HG03469 (cell line): ENCODE results near the gene LONRF2.
"Not testable (repeated sequence)": the region's sequence is repeated elsewhere in the genome, so short reads cannot be mapped to it uniquely, and the experiment has no call there.

Source experiments
- ATAC-seq: cut with Tn5 transposase; IDR thresholded peaks from one replicate; pipeline ENCODE4 v1.9.1; 2021; ENCODE audit warnings: mild to moderate bottlenecking, moderate library complexity, moderate number of reproducible peaks; ENCODE audit not compliant: unreplicated experiment

LONRF2 gene

DNA sequence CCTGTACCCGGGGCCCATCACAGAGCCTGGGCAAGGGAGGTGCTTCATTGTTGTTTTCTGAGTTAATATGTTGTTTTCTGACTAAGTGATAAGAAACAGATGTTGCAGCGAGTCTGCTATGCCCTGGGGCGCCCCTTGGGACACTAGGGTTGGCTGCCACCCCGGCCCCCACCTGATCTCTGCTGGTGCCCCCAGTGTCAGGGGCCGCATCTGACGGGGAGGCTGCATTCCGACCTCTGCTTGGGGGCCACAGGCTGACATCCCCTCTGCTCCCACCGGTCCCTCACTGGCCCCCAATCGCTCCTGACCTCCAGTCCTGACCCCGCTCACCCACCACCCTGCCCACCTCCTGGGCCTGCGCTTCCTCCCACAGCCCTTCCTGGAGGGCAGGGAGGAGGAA is 65.9 kb downstream of the LONRF2 start:
- no peak for ATAC-seq

DNA sequence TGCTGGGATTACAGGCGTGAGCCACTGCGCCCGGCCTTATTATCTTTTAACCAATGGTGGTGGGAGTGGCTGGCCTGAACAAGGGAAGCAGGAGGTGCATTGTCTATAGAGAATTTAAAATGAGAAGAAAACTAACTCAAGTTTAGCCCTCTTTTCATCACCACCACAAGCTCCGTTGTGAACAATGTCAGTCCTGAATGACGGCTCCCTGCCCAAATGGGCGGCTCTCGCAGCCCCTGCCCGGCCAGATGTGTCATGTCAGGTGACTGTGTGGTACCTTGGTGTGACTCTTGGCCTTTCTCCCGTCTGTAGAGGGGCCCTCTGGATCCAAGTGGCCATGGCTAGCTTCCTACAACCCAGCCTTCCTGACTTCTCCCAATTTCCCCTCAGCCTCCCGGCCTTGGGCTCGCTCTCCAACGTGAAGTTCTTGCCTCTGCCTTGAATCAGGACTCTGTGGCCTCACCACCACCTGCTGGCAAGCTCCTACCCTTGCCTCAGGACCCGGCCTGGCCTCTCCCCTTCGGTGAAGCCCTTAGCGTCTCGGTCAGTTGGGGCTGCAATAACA is 67.6 kb downstream of the LONRF2 start:
- ATAC-seq: no peak

DNA sequence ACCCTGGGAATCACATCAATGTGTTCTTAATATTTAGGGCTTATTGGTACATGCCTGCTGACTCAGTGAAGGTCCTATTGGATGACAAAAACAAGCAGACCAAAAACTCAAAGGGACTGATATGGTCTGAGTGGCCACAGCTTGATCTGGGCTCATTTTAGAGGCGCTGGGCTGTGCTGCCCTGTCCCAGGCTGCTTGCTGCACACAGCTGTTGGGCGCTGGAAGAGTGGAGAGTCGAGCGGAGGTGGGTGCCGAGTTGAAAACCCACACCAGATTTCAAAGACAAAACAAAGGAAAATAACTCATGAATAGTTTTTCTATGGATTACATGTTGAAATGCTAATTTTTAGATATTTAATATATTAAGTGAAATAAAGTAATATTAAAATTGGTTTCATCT is 68.5 kb downstream of the LONRF2 start:
- no peak for ATAC-seq

DNA sequence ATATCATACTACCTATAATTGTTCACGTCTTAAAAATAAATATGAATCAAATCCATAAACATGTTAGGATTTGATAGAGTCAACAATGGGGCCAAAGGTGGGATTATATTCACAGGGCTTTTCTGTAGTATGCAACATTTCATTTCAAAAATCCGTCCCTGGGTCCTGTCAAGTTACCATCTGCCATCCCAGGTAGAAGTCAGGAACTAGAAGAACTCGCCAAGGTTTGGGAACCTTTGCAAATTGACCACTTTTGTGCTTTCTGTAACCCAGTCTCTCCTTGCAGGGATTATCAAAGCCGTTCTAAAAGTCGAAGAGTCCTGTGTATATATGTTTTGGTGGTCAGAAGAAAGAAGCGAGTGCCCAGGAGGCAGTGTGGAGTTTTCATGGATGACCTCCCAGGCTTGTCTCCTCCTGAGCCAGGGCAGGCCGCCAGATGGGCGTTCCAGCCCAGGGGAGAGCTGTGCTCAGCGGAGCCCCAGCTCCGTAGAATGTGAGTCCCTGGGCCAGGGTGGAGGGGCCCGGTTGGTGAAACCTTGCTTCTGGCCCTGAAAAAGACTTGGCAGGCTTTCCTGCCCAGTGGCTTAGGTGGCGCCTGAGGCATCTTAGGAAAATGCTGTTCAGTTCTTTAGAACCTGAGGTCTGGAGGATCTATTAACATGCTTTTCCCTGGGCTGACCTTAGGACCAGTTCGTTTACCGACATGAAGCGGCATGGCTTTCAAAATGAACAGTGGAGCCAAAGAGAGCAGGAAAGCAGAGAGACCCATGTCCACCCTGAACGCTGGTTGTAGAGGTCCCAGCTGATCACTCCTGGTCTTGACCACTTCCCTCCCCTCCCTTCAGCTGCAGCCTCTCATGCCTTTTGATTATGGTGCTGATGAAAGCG is 69.2 kb downstream of the LONRF2 start:
- ATAC-seq: no peak

DNA sequence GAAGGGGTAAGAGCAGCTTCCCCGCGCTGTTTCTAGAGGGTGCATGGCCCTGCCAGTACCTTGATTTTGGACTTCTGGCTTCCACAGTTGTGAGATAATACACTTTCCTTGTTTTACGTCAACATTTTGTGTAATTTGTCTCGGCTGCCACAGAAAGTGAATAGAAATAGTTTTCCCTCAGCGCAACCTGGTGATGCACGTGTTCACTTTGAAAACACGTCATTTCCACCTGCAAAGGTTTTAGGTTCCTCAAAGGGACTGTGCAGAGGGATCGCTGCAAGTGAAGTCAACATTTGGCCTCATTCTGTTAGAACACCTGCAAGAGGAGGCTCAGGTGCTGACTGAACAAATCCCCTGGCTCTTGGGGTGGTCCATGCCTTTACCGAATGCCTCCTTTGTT is 71.7 kb downstream of the LONRF2 start:
- ATAC-seq: no peak

DNA sequence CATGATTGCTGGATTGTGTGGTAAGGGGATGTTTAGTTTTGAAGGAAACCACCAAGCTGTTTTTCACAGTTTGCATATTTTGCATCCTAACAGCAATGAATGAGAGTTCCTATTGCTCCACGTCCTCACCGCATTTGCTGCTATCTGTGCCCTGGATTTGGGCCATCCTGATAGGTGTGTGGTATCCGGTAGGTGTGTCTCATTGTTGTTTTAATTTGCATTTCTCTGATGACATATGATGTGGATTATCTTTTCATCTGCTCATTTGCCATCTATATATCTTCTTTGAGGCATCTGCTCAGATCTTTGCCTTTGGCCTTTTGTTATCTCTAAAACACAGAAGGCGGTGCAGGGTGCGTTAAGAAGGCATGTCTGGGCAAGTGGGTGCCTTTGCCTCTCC is 73.3 kb downstream of the LONRF2 start:
- ATAC-seq: no peak

DNA sequence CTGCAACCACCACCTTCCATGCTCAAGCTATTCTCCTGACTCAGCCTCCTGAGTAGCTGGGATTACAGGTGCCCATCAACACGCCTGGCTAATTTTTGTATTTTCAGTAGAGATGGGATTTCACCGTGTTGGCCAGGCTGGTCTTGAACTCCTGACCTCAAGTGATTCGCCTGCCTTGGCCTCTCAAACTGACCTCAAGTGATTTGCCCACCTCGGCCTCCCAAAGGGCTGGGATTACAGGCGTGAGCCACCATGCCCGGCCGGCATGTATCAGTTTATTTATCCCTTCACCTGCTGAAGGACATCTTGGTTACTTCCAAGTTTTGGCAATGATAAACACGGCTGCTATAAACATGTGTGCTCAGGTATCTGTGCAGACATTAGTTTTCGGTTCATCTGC is 73.7 kb downstream of the LONRF2 start:
- not testable (repeated sequence) for ATAC-seq

DNA sequence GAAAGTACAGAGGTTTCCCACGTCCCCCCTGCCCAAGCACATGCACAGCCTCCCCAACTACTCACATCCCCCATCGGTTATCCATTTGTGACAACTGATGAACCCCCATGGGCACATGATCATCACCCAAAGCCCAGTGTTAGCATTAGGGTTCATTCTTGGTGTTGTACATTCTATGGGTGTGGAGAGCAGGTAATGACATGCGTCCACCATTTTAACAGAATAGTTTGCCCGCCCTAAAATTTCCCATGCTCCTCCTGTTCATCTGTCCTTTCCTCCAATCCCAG is 74.3 kb downstream of the LONRF2 start:
- peak; percentile 21 for ATAC-seq

DNA sequence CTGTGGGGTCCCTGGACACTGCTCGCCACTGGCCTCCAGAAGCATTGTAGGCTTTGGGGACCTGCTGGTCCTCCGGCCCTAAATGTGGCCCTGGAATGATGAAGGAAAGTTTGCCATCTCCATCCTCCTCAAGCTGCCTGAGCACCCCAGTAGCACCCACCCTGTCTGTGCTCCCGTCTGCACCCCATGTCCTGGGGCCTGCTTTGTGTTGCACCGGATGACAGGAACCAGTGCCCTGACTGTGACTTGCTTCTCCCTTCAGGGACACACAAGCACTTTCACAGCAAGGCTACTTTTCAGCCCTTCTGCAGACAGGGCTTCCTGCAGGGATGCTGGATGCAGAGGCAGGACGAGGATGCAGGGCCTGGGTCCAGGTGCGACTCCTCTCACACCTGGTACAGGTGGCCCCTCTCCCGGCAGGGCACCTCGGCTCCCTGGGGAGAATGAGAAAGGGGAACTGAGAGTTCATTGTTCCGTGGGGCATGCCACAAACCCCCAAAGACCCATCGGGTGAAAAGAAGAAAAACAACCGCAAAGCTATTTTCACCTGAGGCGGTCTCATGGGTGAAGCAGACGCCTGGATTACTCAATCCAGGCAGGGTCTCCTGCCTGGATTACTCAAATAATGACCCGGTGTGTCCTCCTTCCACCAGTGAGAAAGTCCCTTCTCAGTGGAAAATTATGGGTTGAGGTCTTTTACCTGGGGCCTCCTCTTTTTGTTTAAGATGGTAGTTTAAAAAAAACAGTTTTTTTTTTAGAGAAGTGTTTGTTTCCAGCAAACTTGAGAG is 74.9 kb downstream of the LONRF2 start:
- peak; percentile 72 for ATAC-seq

DNA sequence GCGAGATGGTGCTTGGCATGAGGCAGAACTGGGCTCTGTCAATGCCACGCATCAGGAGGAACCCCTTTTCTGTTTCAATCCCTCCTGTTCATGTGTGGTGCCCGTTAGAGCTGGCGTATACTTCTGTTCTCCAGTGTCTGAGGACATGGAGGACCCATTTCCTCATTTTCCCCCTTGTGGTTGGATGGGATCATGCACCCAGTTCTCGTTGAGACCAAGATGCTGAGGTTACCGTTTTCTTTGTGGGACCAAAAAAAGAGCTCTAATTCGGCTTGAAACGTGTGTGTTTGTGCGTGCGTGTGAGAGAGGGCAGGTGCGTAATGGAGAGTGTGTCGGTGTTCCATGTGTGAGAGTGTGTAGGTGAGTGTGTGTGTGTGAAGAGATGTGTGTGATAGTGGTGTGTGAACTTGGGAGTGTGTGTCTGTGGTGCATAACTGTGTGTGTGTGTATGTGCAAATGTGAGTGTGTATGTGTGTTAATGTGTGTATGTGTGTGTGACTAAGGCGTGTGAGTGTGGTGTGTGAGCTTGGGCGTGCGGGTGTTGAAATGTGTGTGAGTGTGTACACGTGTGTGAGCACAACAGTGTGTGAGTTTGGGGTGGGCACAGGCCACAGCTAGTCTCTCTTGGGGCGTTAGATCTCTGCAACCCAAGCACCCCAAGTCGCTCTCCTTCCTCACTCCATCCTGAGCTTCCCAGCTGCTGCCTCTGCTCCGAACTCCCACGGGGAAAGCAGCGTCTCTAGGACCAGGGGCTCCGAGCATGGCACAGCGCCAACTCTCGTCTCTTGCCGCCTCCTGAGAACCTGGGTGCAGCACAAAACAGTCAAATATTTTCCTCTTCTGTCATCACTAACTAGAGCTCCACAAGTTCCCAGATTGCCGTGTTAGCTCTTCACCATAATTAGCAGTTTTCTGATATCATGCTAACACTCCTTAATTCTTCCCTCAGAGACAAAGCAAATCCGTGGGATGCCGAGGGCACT is 75.8 kb downstream of the LONRF2 start:
- no peak for ATAC-seq

DNA sequence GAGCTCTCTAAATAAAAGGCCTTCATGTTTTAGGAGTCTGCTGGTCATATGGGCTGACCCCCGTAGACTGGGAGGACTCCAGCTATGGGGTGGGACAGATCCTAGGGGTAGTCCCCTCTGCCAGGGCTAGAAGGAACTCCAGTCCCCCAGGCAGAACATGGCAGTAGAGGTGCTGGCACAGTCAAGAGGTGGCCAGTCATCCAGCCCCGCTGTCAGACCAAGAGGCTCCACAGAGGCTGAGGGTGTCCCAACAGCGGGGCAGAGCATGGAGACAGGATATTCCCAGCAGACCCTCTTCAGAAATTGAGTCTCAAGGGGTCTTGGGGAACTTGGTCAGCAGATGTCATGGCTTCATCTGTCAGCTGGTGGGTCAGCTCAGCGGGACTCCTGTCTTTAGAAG is 76.6 kb downstream of the LONRF2 start:
- ATAC-seq: no peak

DNA sequence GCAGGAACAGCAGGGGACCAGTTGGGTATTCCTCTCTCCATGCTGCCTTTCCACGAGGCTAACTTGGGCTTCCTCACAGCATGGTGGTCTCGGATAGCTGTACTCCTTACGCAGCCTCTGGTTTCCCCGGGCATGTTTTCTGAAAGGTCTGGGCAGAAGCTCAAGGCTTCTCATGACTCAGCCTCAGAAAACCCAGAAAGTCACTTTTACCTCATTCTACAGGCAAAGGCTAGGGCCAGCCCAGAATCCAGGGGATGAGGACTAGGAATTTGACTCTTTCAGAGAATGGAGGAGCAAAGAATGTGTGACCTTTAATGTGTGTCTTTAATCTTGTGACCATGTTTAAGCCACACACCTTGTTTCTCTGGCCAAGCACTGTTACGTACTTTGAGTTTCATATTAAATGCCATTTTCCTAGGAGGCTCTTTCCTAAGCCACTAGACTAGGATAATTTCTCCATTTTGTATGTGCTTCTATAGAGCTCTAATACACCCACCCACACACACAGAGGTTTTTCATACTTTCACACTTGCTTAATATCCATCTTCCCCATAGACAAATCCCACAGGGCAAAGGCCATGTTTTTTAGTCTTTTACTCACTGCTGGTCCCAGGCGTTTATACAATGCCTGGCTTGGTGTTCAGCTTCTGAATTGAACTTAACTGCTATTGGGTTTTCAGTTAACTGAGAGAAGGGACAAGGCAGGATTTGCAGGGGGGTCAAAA is 77.3 kb downstream of the LONRF2 start:
- no peak for ATAC-seq

DNA sequence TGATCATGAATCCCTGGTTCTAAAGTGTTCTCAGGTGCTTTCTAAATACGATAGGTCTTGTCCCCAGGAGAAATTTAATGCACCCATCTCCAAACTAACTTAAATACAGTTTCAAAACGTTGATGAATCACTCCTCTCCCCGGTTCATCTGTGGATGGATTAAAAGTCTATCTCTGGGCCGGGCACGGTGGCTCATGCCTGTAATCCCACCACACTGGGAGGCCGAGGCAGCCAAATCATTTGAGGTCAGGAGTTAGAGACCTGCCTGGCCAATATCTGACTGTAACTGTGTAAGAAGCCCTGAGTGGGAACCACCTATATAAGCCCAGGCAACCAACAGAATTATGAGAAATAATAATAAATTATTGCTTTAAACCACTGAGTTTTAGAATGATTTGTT is 78.7 kb downstream of the LONRF2 start:
- no peak for ATAC-seq

DNA sequence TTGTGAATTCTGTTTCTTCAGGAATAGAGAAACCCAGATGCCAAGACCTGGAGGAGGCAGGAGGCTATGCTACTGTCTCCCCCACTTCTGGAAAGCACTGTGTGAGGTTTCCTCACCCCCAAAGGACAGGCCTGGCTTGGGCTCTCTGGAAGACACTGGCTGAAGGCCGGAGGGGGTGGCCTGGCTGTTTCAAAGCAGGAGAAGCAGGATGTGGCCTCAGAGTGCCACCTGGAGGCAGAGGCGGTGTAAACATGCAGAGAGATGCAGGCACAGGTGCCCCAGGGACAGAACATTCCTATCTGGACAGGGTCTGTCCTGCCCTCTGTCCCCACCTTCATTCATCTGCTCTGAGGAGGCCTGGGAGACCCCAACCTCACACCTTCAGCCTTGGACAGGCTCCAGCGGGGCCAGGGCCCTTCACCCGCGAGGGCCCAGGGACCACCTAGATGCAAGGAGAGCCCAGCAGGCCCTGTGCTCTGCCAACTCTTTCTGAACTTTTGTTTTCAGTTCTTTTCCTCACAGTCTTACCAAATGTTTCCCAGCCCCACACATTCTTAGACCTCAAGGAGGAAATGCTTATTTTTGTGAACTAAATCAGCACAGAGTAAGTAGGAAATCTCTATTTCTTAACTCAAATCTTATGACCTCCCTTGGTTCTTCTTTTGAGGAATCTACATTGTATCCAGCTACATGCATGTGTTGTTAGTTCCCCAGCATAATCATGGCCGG is 79.2 kb downstream of the LONRF2 start:
- ATAC-seq: no peak

DNA sequence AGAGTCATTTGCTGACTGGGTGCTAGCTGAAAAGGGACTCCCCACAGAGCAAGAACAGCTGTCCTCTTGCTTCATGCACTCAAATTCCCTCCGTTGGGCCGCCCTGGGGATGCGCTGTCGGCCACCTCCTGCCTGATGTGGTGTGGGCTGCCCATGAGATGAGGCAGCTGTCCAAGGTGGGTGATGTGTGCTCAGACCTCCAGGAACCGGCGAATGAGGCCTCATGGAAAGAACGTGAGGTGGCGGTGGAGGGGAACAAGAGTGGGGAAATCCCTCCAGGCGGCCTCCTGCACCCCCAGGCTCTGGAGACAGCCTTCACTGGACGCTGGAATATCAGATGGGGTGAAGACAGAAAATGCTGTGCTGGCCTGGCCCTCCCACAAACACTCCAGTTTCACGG is 79.8 kb downstream of the LONRF2 start:
- ATAC-seq: no peak

DNA sequence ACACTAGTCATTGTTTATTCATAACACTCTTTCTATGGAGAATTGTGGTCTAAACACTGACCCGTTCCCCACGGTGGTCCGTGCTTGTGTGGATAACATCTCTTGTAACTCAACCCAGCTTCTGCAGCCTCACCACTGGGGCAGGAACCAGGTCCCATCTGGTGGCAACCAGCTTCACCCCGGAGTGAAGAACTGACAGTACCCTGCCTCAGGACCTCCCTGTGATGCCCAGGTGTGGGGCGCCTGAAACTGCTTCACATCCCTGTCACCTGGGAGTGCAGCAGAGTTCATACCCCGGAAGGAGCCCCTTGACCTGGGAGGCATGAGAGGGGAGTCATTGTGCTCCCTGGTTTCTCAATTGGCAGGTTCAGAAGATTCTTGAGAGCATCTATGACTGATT is 81.1 kb downstream of the LONRF2 start:
- no peak for ATAC-seq

DNA sequence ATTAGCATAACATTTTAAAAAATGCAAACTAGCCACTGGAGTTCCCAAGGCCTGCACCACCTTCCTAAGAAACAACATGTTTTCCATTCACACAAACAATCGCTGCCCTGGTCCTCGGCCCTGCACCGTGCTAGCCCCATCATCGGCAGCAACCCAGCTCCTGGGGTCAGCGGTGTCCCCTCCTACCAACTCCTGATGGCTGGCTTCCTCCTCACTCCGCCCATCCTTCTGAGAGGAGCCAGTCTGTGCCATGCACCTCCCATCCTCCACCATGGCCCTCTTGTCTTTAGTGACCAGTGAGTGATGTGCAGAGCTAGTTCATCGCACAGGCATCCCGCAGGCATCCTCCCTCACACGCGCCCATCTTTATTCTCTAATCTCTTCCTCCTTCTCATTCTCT is 81.9 kb downstream of the LONRF2 start:
- no peak for ATAC-seq

DNA sequence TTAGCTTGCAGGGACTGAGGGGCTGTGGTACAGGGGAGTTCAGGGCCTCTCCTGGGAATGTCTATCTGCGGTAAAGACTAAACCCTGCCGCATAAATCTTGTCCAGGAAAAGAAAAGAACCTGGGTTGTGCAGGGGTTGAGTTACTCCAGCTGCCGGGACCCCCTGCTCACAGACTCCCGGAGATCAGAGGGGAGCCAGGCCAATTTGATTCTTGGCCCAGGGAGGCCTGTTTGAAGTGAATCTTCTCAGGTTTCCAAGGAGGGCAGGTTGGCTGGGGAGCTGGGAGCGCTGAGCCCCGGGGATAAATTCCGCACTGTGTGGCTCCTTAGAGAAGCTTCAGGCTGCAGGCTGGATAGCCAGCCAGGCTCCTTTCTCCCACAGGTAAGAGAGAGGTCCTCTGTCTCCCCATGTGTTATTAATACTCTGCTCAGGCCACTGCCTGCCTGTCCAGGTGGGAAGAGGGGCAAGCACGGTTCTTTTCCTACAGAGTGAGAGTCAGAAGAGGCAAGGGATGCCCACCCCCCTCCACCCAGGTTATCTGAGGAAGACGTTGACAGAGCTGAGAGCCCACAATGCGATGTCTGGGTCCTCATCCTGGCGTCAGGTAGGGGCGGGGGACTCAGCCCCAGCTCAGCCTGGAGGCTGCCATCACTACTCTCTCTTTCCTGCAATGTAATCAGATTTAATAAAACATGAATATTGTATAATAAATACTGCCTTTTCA is 82.7 kb downstream of the LONRF2 start:
- ATAC-seq: no peak

DNA sequence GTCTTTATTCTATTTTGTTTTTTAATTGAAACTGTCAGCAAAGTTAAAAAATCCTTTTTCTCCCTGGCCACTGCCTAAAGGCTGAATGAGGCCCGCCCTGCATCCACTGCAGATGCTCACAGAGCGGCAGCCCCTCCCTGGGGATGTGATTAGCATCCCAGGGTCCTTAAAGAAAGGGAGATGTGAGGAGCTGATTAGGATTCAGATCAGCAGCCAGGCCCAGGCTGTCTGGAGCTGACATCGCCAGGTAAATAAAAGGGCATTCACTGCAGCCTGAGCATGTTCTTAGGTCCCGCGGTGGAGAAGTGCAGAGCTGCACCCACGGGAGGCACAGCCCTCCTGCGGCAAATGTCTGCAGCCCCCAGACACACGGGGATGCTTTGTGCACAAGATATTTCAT is 83.8 kb downstream of the LONRF2 start:
- no peak for ATAC-seq
